Thyroid gland (tissue), 4 donors: ENCODE measurements around the gene PLA2G2D. TPM values are rescaled to one million over a fixed set of nuclear protein-coding genes. Genes with fewer than 3 reads are reported as not detected.
A peak's percentile ranks its signal among the peaks of the same experiment; 100 is the strongest.

Experiments
- DNase-seq, 2 donors: peaks; one replicate each; pipeline ENCODE4 v3.0.0-alpha.2; 2019
- H3K27ac ChIP-seq, 3 donors: fragments of 200-600 bp; sonication (generic); 1 replicate in 2 of 3; 2 replicates in 1 of 3; pipeline ENCODE4 v1.5.1; 2016 to 2019; ENCODE audit warnings: mild to moderate bottlenecking in 1 of 3, moderate library complexity in 1 of 3
- H3K27me3 ChIP-seq: fragments of 200-600 bp; sonication (generic); one replicate; pipeline ENCODE4 v1.5.1; 2019
- H3K36me3 ChIP-seq, 2 donors: fragments of 200-600 bp; sonication (generic); one replicate each; pipeline ENCODE4 v1.5.1; 2016 to 2019
- H3K4me1 ChIP-seq, 2 donors: fragments of 200-600 bp; sonication (generic); one replicate each; pipeline ENCODE4 v1.5.1; 2017 to 2019
- H3K4me3 ChIP-seq, 3 donors: fragments of 200-600 bp; sonication (generic); replicated peaks in 1 of 3; 1 replicate in 2 of 3; 2 replicates in 1 of 3; pipeline ENCODE4 v1.5.1; 2016; ENCODE audit warnings: mild to moderate bottlenecking in 1 of 3
- H3K9me3 ChIP-seq: fragments of 200-600 bp; sonication (generic); one replicate; pipeline ENCODE4 v1.5.1; 2017
- CTCF ChIP-seq, 6 experiments: fragments of 200-600 bp in 3 of 6; fragments of 450-650 bp in 3 of 6; sonication (generic) in 3 of 6; IDR thresholded peaks; one replicate each; pipeline ENCODE4 v1.5.1; 2016 to 2019; ENCODE audit warnings: antibody characterized with exemption in 6 of 6, mild to moderate bottlenecking in 2 of 6, inconsistent platforms in 1 of 6, moderate library complexity in 1 of 6
- POLR2A ChIP-seq, 2 donors: fragments of 450-650 bp; IDR thresholded peaks; one replicate each; pipeline ENCODE4 v1.6.1; 2017; ENCODE audit warnings: antibody characterized with exemption in 2 of 2, mild to moderate bottlenecking in 2 of 2, moderate library complexity in 1 of 2
- WGBS, 2 donors: methylation state at CpG; one replicate each; pipeline ENCODE4 v1.1.5; 2017; 5-methylcytosine and 5-hydroxymethylcytosine counted together
- intact Hi-C: fragments of 100-400 bp; cut with DNase I; formaldehyde crosslinking; loops from one replicate; pipeline ENCODE4 v1.15.1; 2023
- total RNA-seq, 4 donors: library from RNA; depleted of rRNA; stranded (reverse); fragments of >200 nt; gene quantifications; one replicate each; pipeline ENCODE4 v1.2.3, GENCODE V29; 2016

Gene PLA2G2D
- total RNA-seq, 4 donors from 2014 or later, result not detected

GRCh38 chr1:20102875-20103274 is 16.5 kb downstream of the PLA2G2D start:
- no peaks in the 10 kb centered on the region for H3K36me3 ChIP-seq
- DNase-seq, result no peak
- intact Hi-C loops, result no loop called here
- 62 to 91% methylated on average over 1 of the region's 1 CpG for WGBS, 2 donors
- H3K4me1 ChIP-seq, result no peaks in the 10 kb centered on the region
- H3K4me3 ChIP-seq, result no peak overlapping the region
- no peak overlapping the region for H3K27ac ChIP-seq
- no peaks in the 10 kb centered on the region for H3K27me3 ChIP-seq
- TF ChIP-seq POLR2A (IDR thresholded peaks at IDR 0.05), result no peak
- no peak for TF ChIP-seq CTCF (IDR thresholded peaks at IDR 0.05)
- no peaks in the 10 kb centered on the region for H3K9me3 ChIP-seq

- 37 to 41% methylated on average over 14 of the region's 14 CpGs for WGBS, 2 donors
Measured at GRCh38 chr1:20100632-20101355, 18.5 kb downstream of the PLA2G2D start.

GRCh38 chr1:20099533-20099932 is 19.8 kb downstream of the PLA2G2D start:
- Histone ChIP-seq H3K36me3 (no peaks in the 10 kb centered on the region), H3K4me3 (no peak overlapping the region), H3K27me3 (no peaks in the 10 kb centered on the region), H3K9me3 (no peaks in the 10 kb centered on the region), H3K27ac (no peak overlapping the region), H3K4me1 (peaks cover 0 to 17% of the 10 kb centered on the region in 2 donors)
- intact Hi-C loops, result no loop called here
- no peak for DNase-seq
- no peak for TF ChIP-seq CTCF (IDR thresholded peaks at IDR 0.05)
- WGBS, 2 donors, result 69 to 82% methylated on average over 3 of the region's 3 CpGs

More at GRCh38 chr1:20100632-20101355, 18.5 kb downstream of the PLA2G2D start:
- H3K27me3 ChIP-seq, result no peaks in the 10 kb centered on the region
- H3K4me3 ChIP-seq, result no peak overlapping the region
- H3K9me3 ChIP-seq, result no peaks in the 10 kb centered on the region
- DNase-seq, result peak; percentile 9 to 23
- peaks cover 0 to 5% of the 10 kb centered on the region in 2 donors for H3K4me1 ChIP-seq
- no peak for TF ChIP-seq POLR2A (IDR thresholded peaks at IDR 0.05)
- TF ChIP-seq CTCF (IDR thresholded peaks at IDR 0.05), result peak in 5 of 6 experiments; percentile 26 to 67 (median 54)
- H3K27ac ChIP-seq, result no peak overlapping the region
- intact Hi-C loops, result no loop called here
- H3K36me3 ChIP-seq, result no peaks in the 10 kb centered on the region

GRCh38 chr1:20096840-20097447 is 22.4 kb downstream of the PLA2G2D start:
- DNase-seq, result no peak
- peaks cover 0 to 22% of the 10 kb centered on the region in 2 donors for H3K4me1 ChIP-seq
- no peak overlapping the region for H3K27ac ChIP-seq
- WGBS, 2 donors, result 87 to 92% methylated on average over 7 of the region's 7 CpGs
- no peak overlapping the region for H3K4me3 ChIP-seq
- H3K27me3 ChIP-seq, result no peaks in the 10 kb centered on the region
- no peaks in the 10 kb centered on the region for H3K36me3 ChIP-seq
- intact Hi-C loops, result no loop called here
- TF ChIP-seq POLR2A (IDR thresholded peaks at IDR 0.05) (no peak), CTCF (IDR thresholded peaks at IDR 0.05) (no peak)
- no peaks in the 10 kb centered on the region for H3K9me3 ChIP-seq
